ENCODE results near the gene FEM1B.

GRCh38 chr15:68286256-68286655, 8.7 kb downstream of the FEM1B start:
- TF ChIP-seq CTCF (IDR thresholded peaks at IDR 0.05) (no peak), POLR2A (IDR thresholded peaks at IDR 0.05) (no peak)

All from testis (tissue), 2 donors.